K562 (cell line): ENCODE results near the gene PHF19. TPM values are rescaled to one million over a fixed set of nuclear protein-coding genes. Genes with fewer than 3 reads are reported as not detected.

ENCODE experiments used
- CBX5 ChIP-seq: IDR thresholded peaks from 2 replicates; pipeline ENCODE4 v1.6.1; 2014; ENCODE audit warnings: low read depth, borderline replicate concordance
- CEBPG ChIP-seq, 3 experiments: fragments of 200-800 bp in 1 of 3; sonication (Bioruptor generic) in 1 of 3; sonication (generic) in 1 of 3; formaldehyde crosslinking in 1 of 3; IDR thresholded peaks in 2 of 3; conservative IDR thresholded peaks in 1 of 3; 2 replicates each; pipeline versions ENCODE4 v1.6.1 to v1.8.0; 2016 to 2022; ENCODE audit warnings: missing compliant biosample characterization in 2 of 3, missing genetic modification characterization in 2 of 3, mild to moderate bottlenecking in 1 of 3, missing genetic modification reagents in 1 of 3
- DMBX1 ChIP-seq: fragments of 250-450 bp; sonication (Bioruptor Pico); IDR thresholded peaks from 2 replicates; pipeline ENCODE4 v1.8.0; 2022; ENCODE audit warnings: inconsistent platforms, mild to moderate bottlenecking, moderate library complexity, borderline replicate concordance
- ETV6 ChIP-seq, 3 experiments: fragments of 150-350 bp in 1 of 3; sonication (generic) in 1 of 3; formaldehyde crosslinking in 1 of 3; IDR thresholded peaks; 2 replicates each; pipeline versions ENCODE4 v1.6.1 to v1.8.0; 2014 to 2022; ENCODE audit warnings: borderline replicate concordance in 2 of 3, low read depth in 2 of 3, antibody characterized with exemption in 1 of 3, low read length in 1 of 3, mild to moderate bottlenecking in 1 of 3, missing genetic modification reagents in 1 of 3
- KAT2B ChIP-seq: IDR thresholded peaks from one replicate; pipeline ENCODE4 v1.6.1; 2012; ENCODE audit warnings: low read depth, mild to moderate bottlenecking, control low read depth, inconsistent platforms, low read length, moderate library complexity
- L3MBTL2 ChIP-seq: fragments of 450-650 bp; IDR thresholded peaks from 2 replicates; pipeline ENCODE4 v1.6.1; 2016; ENCODE audit warnings: mild to moderate bottlenecking, moderate library complexity
- NR1H2 ChIP-seq: sonication (generic); formaldehyde crosslinking; IDR thresholded peaks from 2 replicates; pipeline ENCODE4 v1.4.0; 2020; ENCODE audit warnings: mild to moderate bottlenecking, missing genetic modification reagents
- POLR2G ChIP-seq: fragments of 200-400 bp; formaldehyde crosslinking; IDR thresholded peaks from 2 replicates; pipeline ENCODE4 v1.6.1; 2017; ENCODE audit warnings: low read depth, mild to moderate bottlenecking, antibody characterized with exemption, low read length, moderate library complexity
- PRMT5 ChIP-seq: sonication (generic); formaldehyde crosslinking; IDR thresholded peaks from 2 replicates; pipeline ENCODE4 v1.5.0; 2020; ENCODE audit warnings: missing genetic modification reagents
- RBM17 ChIP-seq: fragments of 200-400 bp; formaldehyde crosslinking; IDR thresholded peaks from 2 replicates; pipeline ENCODE4 v1.6.1; 2017; ENCODE audit warnings: low read depth, mild to moderate bottlenecking, low read length, borderline replicate concordance
- RBM22 ChIP-seq: fragments of 200-400 bp; formaldehyde crosslinking; IDR thresholded peaks from 2 replicates; pipeline ENCODE4 v1.6.1; 2018; ENCODE audit warnings: low read length, low read depth; ENCODE audit not compliant: poor library complexity, severe bottlenecking
- SAP30 ChIP-seq: fragments of 200-600 bp; sonication (generic); IDR thresholded peaks from 2 replicates; pipeline ENCODE4 v1.6.1; 2012; ENCODE audit warnings: borderline replicate concordance, low read depth, mild to moderate bottlenecking, moderate library complexity, low read length, control low read depth, inconsistent platforms; ENCODE audit not compliant: insufficient read depth, poor library complexity, severe bottlenecking
- SMAD4 ChIP-seq: fragments of 250-450 bp; sonication (Bioruptor Pico); conservative IDR thresholded peaks from 2 replicates; pipeline ENCODE4 v1.8.0; 2021; ENCODE audit warnings: inconsistent platforms, mild to moderate bottlenecking, moderate library complexity
- ZNF695 ChIP-seq: fragments of 450-650 bp; formaldehyde crosslinking; IDR thresholded peaks from 2 replicates; pipeline ENCODE4 v1.4.0; 2020; ENCODE audit warnings: mild to moderate bottlenecking, moderate library complexity
- polyA plus RNA-seq, 8 experiments: library from polyadenylated mRNA; depleted of rRNA in 4 of 8; stranded (reverse) in 5 of 8; unstranded in 3 of 8; fragments of >200 nt; fragmentation: Nextera tagmentation in 2 of 8; fragmentation: Illumina TruSeq in 1 of 8; extraction: Ambion mirVana in 2 of 8; extraction: Trizol in 1 of 8; gene quantifications; 2 replicates each; pipeline versions ENCODE4 v1.2.1 to v1.2.3, GENCODE V29; 2011 to 2014; ENCODE audit warnings: inconsistent platforms in 1 of 8, missing spikeins in 1 of 8
- total RNA-seq, 7 experiments: library from RNA; depleted of rRNA in 6 of 7; stranded (reverse); fragments of >200 nt in 6 of 7; fragmentation: Illumina TruSeq in 2 of 7; extraction: Trizol in 2 of 7; gene quantifications; 2 replicates each; pipeline versions ENCODE4 v1.2.1 to v1.2.3, GENCODE V29; 2011 to 2021; ENCODE audit warnings: low replicate concordance in 1 of 7
- TF ChIP-seq, protein P1 (sequence below): IDR thresholded peaks from 2 replicates; pipeline ENCODE4 v1.6.1; 2011; ENCODE audit not compliant: insufficient read length; ENCODE audit errors: extremely low read depth
- TF ChIP-seq, protein P2 (sequence below), 2 experiments: fragments of 200-800 bp in 1 of 2; sonication (Bioruptor generic) in 1 of 2; sonication (generic) in 1 of 2; formaldehyde crosslinking in 1 of 2; IDR thresholded peaks in 1 of 2; conservative IDR thresholded peaks in 1 of 2; 2 replicates each; pipeline versions ENCODE4 v1.5.0 to v1.6.1; 2016 to 2020; ENCODE audit warnings: missing compliant biosample characterization in 1 of 2, missing genetic modification characterization in 1 of 2, missing genetic modification reagents in 1 of 2
- TF ChIP-seq, protein P3 (sequence below): fragments of 250-450 bp; sonication (Bioruptor Pico); IDR thresholded peaks from 2 replicates; pipeline ENCODE4 v1.5.0; 2021; ENCODE audit warnings: mild to moderate bottlenecking, borderline replicate concordance
- TF ChIP-seq, protein P4 (sequence below): fragments of 450-650 bp; IDR thresholded peaks from 2 replicates; pipeline ENCODE4 v1.6.1; 2017; ENCODE audit warnings: antibody characterized with exemption, mild to moderate bottlenecking

PHF19 gene
- total and polyA plus RNA-seq, 9 of the 15 experiments (the other 6 are each of a cell fraction or from before 2014, with no cell fraction given) = 95.8 to 403 (median 255) TPM

DNA sequence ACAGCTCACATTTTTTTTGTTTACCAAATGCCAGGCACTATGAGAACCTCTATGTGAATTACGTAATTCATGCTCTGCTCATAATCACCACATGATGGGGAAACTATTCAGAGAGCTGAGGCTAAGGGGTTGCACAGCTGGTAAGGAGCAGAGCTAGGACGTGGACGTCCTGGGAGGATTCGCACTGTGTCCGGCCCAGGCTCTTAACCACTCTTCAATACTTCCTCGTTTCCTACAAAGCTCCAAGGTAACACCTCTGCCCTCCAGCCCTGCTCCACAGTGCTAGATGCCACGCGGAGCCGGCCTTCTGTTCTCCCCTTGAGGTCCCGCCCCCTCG lies 8.7 kb downstream of the PHF19 start (continued):
- TF ChIP-seq RBM17 = no peak
- TF ChIP-seq, protein P1, sequence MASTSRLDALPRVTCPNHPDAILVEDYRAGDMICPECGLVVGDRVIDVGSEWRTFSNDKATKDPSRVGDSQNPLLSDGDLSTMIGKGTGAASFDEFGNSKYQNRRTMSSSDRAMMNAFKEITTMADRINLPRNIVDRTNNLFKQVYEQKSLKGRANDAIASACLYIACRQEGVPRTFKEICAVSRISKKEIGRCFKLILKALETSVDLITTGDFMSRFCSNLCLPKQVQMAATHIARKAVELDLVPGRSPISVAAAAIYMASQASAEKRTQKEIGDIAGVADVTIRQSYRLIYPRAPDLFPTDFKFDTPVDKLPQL = no peak
- TF ChIP-seq, protein P2, sequence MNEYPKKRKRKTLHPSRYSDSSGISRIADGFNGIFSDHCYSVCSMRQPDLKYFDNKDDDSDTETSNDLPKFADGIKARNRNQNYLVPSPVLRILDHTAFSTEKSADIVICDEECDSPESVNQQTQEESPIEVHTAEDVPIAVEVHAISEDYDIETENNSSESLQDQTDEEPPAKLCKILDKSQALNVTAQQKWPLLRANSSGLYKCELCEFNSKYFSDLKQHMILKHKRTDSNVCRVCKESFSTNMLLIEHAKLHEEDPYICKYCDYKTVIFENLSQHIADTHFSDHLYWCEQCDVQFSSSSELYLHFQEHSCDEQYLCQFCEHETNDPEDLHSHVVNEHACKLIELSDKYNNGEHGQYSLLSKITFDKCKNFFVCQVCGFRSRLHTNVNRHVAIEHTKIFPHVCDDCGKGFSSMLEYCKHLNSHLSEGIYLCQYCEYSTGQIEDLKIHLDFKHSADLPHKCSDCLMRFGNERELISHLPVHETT (CRISPR knock-in tag; conservative IDR thresholded peaks at IDR 0.05 in 1 of 2, IDR thresholded peaks at IDR 0.05 in 1 of 2) = no peak
- no peak for TF ChIP-seq ETV6 (IDR thresholded peaks at IDR 0.05; ENCODE audit: borderline replicate concordance in 1 of 2, low read depth in 2 of 2, low read length in 1 of 2)
- no peak for TF ChIP-seq ETV6 (CRISPR knock-in tag; IDR thresholded peaks at IDR 0.05; ENCODE audit: borderline replicate concordance)
- no peak for TF ChIP-seq L3MBTL2
- TF ChIP-seq ZNF695 (CRISPR knock-in tag) = no peak
- no peak for TF ChIP-seq CBX5
- no peak for TF ChIP-seq POLR2G
- no peak for TF ChIP-seq NR1H2 (CRISPR knock-in tag)
- TF ChIP-seq CEBPG (CRISPR knock-in tag; IDR thresholded peaks at IDR 0.05) = no peak
- peak in 1 of 2 experiments; percentile 94; a peak in 2 of 4 replicates for TF ChIP-seq CEBPG (tag; conservative IDR thresholded peaks at IDR 0.05 in 1 of 2, IDR thresholded peaks at IDR 0.05 in 1 of 2)
- no peak for TF ChIP-seq RBM22
- TF ChIP-seq SMAD4 = no peak
- TF ChIP-seq DMBX1 (CRISPR knock-in tag) = no peak
- peak; percentile 88 for TF ChIP-seq SAP30
- TF ChIP-seq PRMT5 (CRISPR knock-in tag) = no peak
- no peak for TF ChIP-seq KAT2B
- TF ChIP-seq, protein P3, sequence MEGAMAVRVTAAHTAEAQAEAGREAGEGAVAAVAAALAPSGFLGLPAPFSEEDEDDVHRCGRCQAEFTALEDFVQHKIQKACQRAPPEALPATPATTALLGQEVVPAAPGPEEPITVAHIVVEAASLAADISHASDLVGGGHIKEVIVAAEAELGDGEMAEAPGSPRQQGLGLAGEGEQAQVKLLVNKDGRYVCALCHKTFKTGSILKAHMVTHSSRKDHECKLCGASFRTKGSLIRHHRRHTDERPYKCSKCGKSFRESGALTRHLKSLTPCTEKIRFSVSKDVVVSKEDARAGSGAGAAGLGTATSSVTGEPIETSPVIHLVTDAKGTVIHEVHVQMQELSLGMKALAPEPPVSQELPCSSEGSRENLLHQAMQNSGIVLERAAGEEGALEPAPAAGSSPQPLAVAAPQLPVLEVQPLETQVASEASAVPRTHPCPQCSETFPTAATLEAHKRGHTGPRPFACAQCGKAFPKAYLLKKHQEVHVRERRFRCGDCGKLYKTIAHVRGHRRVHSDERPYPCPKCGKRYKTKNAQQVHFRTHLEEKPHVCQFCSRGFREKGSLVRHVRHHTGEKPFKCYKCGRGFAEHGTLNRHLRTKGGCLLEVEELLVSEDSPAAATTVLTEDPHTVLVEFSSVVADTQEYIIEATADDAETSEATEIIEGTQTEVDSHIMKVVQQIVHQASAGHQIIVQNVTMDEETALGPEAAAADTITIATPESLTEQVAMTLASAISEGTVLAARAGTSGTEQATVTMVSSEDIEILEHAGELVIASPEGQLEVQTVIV (CRISPR knock-in tag) = no peak
- TF ChIP-seq, protein P4, sequence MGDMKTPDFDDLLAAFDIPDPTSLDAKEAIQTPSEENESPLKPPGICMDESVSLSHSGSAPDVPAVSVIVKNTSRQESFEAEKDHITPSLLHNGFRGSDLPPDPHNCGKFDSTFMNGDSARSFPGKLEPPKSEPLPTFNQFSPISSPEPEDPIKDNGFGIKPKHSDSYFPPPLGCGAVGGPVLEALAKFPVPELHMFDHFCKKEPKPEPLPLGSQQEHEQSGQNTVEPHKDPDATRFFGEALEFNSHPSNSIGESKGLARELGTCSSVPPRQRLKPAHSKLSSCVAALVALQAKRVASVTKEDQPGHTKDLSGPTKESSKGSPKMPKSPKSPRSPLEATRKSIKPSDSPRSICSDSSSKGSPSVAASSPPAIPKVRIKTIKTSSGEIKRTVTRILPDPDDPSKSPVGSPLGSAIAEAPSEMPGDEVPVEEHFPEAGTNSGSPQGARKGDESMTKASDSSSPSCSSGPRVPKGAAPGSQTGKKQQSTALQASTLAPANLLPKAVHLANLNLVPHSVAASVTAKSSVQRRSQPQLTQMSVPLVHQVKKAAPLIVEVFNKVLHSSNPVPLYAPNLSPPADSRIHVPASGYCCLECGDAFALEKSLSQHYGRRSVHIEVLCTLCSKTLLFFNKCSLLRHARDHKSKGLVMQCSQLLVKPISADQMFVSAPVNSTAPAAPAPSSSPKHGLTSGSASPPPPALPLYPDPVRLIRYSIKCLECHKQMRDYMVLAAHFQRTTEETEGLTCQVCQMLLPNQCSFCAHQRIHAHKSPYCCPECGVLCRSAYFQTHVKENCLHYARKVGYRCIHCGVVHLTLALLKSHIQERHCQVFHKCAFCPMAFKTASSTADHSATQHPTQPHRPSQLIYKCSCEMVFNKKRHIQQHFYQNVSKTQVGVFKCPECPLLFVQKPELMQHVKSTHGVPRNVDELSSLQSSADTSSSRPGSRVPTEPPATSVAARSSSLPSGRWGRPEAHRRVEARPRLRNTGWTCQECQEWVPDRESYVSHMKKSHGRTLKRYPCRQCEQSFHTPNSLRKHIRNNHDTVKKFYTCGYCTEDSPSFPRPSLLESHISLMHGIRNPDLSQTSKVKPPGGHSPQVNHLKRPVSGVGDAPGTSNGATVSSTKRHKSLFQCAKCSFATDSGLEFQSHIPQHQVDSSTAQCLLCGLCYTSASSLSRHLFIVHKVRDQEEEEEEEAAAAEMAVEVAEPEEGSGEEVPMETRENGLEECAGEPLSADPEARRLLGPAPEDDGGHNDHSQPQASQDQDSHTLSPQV = no peak
